Activated T-helper 1 cell treated with anti-CD3 and anti-CD28 coated beads, Interleukin-12 subunit alpha, Interleukin-12 subunit beta, Interleukin-2, Interleukin-4 antibody, amounts not matched to agents 30 ng/mL and 10 ng/mL and 1 ng/mL, durations not matched to agents 14 hours and 24 hours and 36 hours (primary cell): Measurements from ENCODE around the gene NXT1. TPM values are rescaled to one million over a fixed set of nuclear protein-coding genes. Genes with fewer than 3 reads are reported as not detected.

Experiments used
- DNase-seq: peaks from one replicate; pipeline ENCODE4 v3.0.0; 2021; ENCODE audit warnings: low spot score
- H3K27ac Mint-ChIP-seq: one replicate; pipeline ENCODE4 v1.8.0; 2021; ENCODE audit warnings: mild to moderate bottlenecking, mixed read lengths
- H3K27me3 Mint-ChIP-seq: one replicate; pipeline ENCODE4 v1.8.0; 2022; ENCODE audit warnings: mild to moderate bottlenecking, moderate library complexity, mixed read lengths; ENCODE audit not compliant: insufficient read depth
- H3K36me3 Mint-ChIP-seq: one replicate; pipeline ENCODE4 v1.8.0; 2021; ENCODE audit warnings: low read depth, mixed read lengths
- H3K4me1 Mint-ChIP-seq: one replicate; pipeline ENCODE4 v1.8.0; 2021; ENCODE audit warnings: low read depth, mixed read lengths
- H3K4me3 Mint-ChIP-seq: one replicate; pipeline ENCODE4 v1.8.0; 2021; ENCODE audit warnings: mild to moderate bottlenecking, moderate library complexity, mixed read lengths
- H3K9me3 Mint-ChIP-seq: one replicate; pipeline ENCODE4 v1.8.0; 2021; ENCODE audit warnings: mixed read lengths
- intact Hi-C: fragments of 100-400 bp; cut with micrococcal nuclease; formaldehyde crosslinking; loops from one replicate; pipeline ENCODE4 v1.15.1; 2024
- total RNA-seq: library from RNA; stranded (reverse); gene quantifications from 2 replicates; pipeline ENCODE4 v1.2.3, GENCODE V29; 2022

Gene NXT1
- total RNA-seq, 1 donor from 2014 or later = 62.6 TPM

DNA sequence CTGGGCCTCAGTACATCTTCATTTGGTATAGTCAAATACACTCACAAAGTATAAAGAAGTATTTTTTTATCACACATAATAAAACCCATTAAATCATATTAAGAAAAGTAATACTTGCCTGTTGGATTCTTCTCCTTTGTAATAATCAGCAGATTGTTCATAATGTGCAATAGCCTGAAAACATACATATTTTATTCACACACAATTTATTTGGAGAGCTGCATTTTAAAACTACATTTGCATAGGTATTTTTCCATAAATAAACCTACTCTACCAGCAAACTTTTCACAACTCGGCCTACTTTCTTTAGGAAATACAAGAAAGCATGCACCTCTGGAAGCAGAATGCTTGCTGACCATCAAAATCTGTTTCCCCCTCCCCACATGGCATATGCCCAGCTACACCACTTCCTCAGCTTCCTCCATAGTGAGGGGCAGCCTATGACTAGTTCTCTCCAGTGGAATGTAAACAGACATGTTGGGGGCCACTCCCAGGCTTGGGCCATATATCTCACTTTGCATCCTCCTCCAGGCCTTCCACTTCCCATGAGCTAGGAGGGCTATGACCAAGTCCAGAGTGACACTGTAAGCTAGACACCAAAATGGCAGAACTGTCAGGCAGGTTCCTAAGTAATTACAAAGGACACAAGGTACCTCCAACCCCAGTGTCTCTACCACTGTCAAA lies 39.6 kb downstream of the NXT1 start:
- intact Hi-C loops = no loop called here
- Mint-ChIP-seq H3K27me3 (no peaks in the 10 kb centered on the region), H3K9me3 (no peaks in the 10 kb centered on the region), H3K36me3 (peaks cover 47% of the 10 kb centered on the region), H3K4me1 (peaks cover 13% of the 10 kb centered on the region), H3K27ac (peak overlapping the region; percentile 19), H3K4me3 (no peak overlapping the region)
- DNase-seq = no peak

GRCh38 chr20:23391707-23392310 lies 41.2 kb downstream of the NXT1 start:
- intact Hi-C loops = no loop called here
- no peak overlapping the region for H3K27ac Mint-ChIP-seq
- no peaks in the 10 kb centered on the region for H3K9me3 Mint-ChIP-seq
- peaks cover 41% of the 10 kb centered on the region for H3K36me3 Mint-ChIP-seq
- no peak for DNase-seq
- peaks cover 14% of the 10 kb centered on the region for H3K4me1 Mint-ChIP-seq
- no peaks in the 10 kb centered on the region for H3K27me3 Mint-ChIP-seq
- H3K4me3 Mint-ChIP-seq = no peak overlapping the region

- intact Hi-C loops = no loop called here
- Mint-ChIP-seq H3K36me3 (peaks cover 27% of the 10 kb centered on the region), H3K27ac (peak overlapping the region; percentile 21)
Observed at GRCh38 chr20:23393996-23394775, 43.6 kb downstream of the NXT1 start.

GRCh38 chr20:23396950-23397627 lies 46.5 kb downstream of the NXT1 start:
- H3K9me3 Mint-ChIP-seq = no peaks in the 10 kb centered on the region
- no peak overlapping the region for H3K4me3 Mint-ChIP-seq
- no peak for DNase-seq
- peaks cover 51% of the 10 kb centered on the region for H3K4me1 Mint-ChIP-seq
- no peak overlapping the region for H3K27ac Mint-ChIP-seq
- H3K27me3 Mint-ChIP-seq = no peaks in the 10 kb centered on the region
- peaks cover 29% of the 10 kb centered on the region for H3K36me3 Mint-ChIP-seq
- intact Hi-C loops = no loop called here

More at GRCh38 chr20:23393996-23394775, 43.6 kb downstream of the NXT1 start:
- Mint-ChIP-seq H3K4me3 (no peak overlapping the region), H3K27me3 (no peaks in the 10 kb centered on the region), H3K9me3 (no peaks in the 10 kb centered on the region), H3K4me1 (peaks cover 34% of the 10 kb centered on the region)
- DNase-seq = no peak

GRCh38 chr20:23397961-23398360 lies 47.4 kb downstream of the NXT1 start:
- Mint-ChIP-seq H3K4me1 (peaks cover 60% of the 10 kb centered on the region), H3K4me3 (peak overlapping the region; percentile 76), H3K9me3 (no peaks in the 10 kb centered on the region), H3K27ac (peak overlapping the region; percentile 80), H3K27me3 (no peaks in the 10 kb centered on the region), H3K36me3 (peaks cover 30% of the 10 kb centered on the region)
- no peak for DNase-seq
- intact Hi-C loops = loop anchor here (2.0 kb wide), 1 partner anchor 17 kb away; no protein-coding TSS in a partner anchor

GRCh38 chr20:23399568-23400241 lies 49.1 kb downstream of the NXT1 start:
- Mint-ChIP-seq H3K27ac (peak overlapping the region; percentile 56), H3K4me1 (peaks cover 62% of the 10 kb centered on the region), H3K27me3 (no peaks in the 10 kb centered on the region), H3K9me3 (no peaks in the 10 kb centered on the region), H3K36me3 (peaks cover 21% of the 10 kb centered on the region), H3K4me3 (peak overlapping the region; percentile 65)
- DNase-seq = no peak
- intact Hi-C loops = loop anchor here (1.0 to 2.0 kb wide), 6 partner anchors 9 to 49 kb away; partner anchors contain the start of genes GZF1 and NXT1

GRCh38 chr20:23401051-23401450 lies 50.5 kb downstream of the NXT1 start:
- H3K36me3 Mint-ChIP-seq = peaks cover 19% of the 10 kb centered on the region
- no peaks in the 10 kb centered on the region for H3K27me3 Mint-ChIP-seq
- H3K9me3 Mint-ChIP-seq = no peaks in the 10 kb centered on the region
- DNase-seq = no peak
- peak overlapping the region; percentile 24 for H3K27ac Mint-ChIP-seq
- H3K4me3 Mint-ChIP-seq = no peak overlapping the region
- peaks cover 69% of the 10 kb centered on the region for H3K4me1 Mint-ChIP-seq
- intact Hi-C loops = no loop called here

DNA sequence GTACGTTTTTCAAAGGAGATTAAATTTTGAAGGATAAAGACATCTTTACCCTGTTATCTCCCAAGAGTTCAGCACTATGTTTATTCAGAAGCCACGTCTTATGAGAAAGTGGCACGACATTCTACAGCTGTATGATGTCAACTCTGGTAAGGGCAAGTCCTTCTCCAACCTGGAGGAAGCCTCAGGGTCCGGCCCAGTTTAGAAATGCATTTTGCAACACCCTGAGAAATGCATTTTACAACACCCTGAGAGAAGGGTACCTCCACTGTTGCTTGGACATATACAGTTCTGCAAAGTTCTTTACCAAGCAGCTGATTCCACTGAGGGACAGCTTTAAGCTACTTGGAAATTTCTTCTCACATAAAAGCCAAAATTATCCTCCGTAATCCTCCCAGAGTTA lies 53.2 kb downstream of the NXT1 start:
- Mint-ChIP-seq H3K4me3 (no peak overlapping the region), H3K27ac (no peak overlapping the region), H3K36me3 (peaks cover 19% of the 10 kb centered on the region), H3K27me3 (no peaks in the 10 kb centered on the region), H3K4me1 (peaks cover 80% of the 10 kb centered on the region), H3K9me3 (no peaks in the 10 kb centered on the region)
- DNase-seq = no peak
- intact Hi-C loops = no loop called here

GRCh38 chr20:23404196-23404595 lies 53.6 kb downstream of the NXT1 start:
- H3K36me3 Mint-ChIP-seq = peaks cover 19% of the 10 kb centered on the region
- intact Hi-C loops = no loop called here
- H3K4me3 Mint-ChIP-seq = no peak overlapping the region
- H3K27ac Mint-ChIP-seq = no peak overlapping the region
- peaks cover 80% of the 10 kb centered on the region for H3K4me1 Mint-ChIP-seq
- H3K27me3 Mint-ChIP-seq = no peaks in the 10 kb centered on the region
- DNase-seq = no peak
- no peaks in the 10 kb centered on the region for H3K9me3 Mint-ChIP-seq

Other genes starting within 250 kb of the NXT1 start
- gene GZF1, start 11.4 kb downstream of the NXT1 start, total RNA-seq = 10.6 and 12.6 TPM in 2 replicates
- 14.0 and 15.5 TPM in 2 replicates for gene NAPB, start 70.7 kb downstream of the NXT1 start, total RNA-seq
- gene CSTL1, start 88.9 kb downstream of the NXT1 start, total RNA-seq = not detected in 2 replicates
- not detected in 2 replicates for gene CST11, start 102.1 kb downstream of the NXT1 start, total RNA-seq
- gene CST8, start 140.3 kb downstream of the NXT1 start, total RNA-seq = not detected in 2 replicates
- not detected in 2 replicates for gene CST9L, start 217.7 kb downstream of the NXT1 start, total RNA-seq